A204.1 (cell line): ENCODE measurements around the gene LEPROT.

Experiments
- FAIRE-seq: peaks from 2 replicates; lab custom pipeline; 2012; peaks lifted over from hg19 to GRCh38; lab: Jason Lieb, UNC

Gene LEPROT

GRCh38 chr1:65477414-65478378 is 57.2 kb downstream of the LEPROT start:
- no peak for FAIRE-seq

DNA sequence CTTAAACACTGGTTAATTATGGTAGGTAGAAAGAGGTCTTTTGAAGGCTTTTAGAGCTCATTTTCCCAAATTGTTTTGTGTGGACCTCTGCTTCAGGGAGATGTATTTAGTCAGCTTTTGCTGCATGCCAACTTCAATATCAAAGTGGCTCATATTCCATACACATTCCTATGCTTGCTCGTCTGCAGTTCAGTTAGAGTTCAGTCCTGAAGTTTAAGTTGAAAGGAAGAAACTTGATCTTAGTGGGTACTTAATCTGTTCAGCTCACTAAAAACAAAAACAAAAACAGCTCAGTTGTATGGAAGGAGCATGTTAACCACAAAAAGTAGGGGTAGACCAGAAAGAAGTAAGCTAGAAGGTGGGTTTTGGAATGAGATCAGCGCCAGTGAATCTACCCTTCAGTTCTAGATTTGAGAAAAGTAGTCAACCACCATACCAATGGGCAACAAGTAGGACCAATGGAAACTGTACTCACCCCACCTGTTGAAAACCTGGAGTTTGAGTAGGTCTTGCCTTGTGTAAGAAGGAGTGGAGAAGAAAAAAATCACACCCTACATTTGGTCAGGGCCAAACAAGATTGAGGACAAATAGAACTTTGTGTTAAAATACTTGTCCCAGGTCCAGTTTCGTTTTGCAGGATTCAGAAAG is 58.0 kb downstream of the LEPROT start:
- FAIRE-seq: no peak

- no peak for FAIRE-seq
These were observed 59.2 kb downstream of the LEPROT start for GRCh38 chr1:65479554-65480204.

GRCh38 chr1:65480684-65481405 is 60.4 kb downstream of the LEPROT start:
- no peak for FAIRE-seq

DNA sequence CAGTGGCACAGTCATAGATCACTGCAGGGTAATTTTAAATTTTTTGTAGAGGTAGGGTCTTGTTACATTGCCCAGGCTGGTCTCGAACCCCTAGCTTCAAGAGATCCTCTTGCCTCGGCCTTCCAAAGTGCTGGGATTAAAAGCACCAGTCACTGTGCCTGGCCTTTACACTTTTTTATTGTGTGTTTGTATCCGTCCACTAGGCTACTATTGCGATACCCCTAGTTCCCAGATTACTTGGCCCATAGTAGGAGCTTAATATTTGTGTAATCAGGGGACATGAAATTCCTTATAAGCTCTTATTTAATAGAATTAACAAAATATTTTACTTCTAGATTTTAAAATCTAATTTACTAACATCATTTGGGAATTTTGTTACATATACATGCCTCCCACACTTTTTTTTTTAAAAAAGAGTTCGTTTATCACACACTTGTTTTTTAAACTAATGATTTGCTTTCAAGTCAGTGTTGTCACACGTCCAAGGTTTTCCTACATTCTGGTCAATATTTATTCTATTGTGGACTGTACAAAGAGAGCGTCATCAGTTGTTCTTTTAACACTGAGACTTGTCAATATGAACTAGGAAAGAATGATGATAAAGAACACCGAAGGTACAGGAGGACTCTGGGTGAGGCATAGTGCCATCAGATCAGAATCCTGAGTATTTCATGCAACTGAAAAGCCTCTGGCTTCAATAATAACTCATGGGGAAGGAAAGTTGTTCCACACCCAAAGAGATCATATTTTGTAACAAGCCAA is 63.7 kb downstream of the LEPROT start:
- no peak for FAIRE-seq
